Myocyte (in vitro differentiated cells): ENCODE data around the gene ATOH8. TPM values are rescaled to one million over a fixed set of nuclear protein-coding genes. Genes with fewer than 3 reads are reported as not detected.
"Not testable (repeated sequence)": the region's sequence is repeated elsewhere in the genome, so short reads cannot be mapped to it uniquely, and the experiment has no call there.

Experiments used
- DNase-seq: peaks from one replicate; pipeline ENCODE4 v3.0.0-alpha.2; 2012; ENCODE audit warnings: low read depth
- microRNA-seq: library from miRNA; unstranded; fragments of <30 nt; microRNA quantifications from one replicate; pipeline ENCODE4, GENCODE V29; 2016
- total RNA-seq: library from RNA; depleted of rRNA; stranded (reverse); fragments of >200 nt; gene quantifications from 2 replicates; pipeline ENCODE4 v1.2.3, GENCODE V29; 2014

ATOH8 gene
- total RNA-seq, 1 donor from 2014 or later, result 7.2 TPM

DNA sequence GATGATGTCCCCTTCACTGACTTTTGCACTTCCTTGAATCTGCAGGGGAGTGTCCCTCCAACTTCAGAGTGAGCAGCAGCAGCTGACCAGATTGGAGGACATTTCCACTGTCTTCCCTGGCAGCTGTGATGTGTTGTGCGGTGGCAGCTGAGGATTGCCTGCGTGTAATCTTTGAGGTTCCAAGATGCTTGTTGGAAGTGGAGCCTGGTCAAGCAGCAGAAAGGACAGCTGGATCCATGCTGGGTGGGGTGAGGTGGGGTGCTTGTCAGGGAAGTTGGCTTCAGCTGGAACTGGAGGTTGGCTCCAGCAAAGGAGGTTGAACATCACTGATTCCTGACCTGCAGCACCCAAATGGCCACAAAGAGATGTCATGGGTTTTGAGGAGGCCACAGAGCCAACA lies 70.2 kb downstream of the ATOH8 start:
- peak; percentile 86 for DNase-seq

DNA sequence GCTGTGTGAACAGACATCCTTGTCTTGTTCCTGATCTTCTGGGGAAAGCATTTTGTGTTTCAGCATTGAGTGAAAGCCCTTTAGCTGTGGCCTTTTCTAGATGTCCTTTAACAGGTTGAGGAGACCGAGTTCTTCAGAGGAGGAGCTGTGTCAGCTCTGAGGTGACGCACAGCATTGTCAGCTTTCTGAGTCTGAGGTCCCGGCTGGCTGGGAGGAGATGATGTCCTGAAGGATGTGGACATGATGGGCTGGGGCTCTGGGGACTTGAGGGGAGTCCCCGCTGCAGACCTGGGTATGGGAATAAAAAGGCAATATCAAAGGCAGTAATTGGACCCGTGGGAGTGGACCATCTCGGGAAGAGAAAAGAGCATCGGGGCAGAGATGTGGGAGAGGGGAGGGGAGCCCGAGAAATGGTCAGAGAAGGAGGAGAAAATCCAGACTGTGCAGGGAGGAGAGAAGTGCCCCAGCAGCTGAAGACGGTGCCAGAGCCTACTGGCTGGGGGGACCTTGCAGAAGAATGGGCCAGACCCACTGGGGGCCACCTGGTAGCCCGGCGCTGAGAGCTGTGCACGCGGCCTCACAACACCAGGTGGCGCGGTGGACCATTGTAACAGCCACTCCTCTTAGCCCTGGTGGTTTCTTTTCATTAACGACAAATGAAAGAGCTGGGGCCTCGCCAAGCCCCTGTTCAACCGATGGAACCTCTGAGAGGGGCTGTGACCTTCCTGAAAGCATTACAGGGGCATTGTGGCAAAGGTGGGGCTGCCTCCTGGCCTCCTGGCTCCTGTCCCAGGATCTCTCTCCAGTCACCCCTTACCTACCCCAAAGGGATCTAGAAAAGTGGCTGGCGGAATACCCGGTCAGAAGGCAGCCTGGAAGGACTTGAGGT lies 73.4 kb downstream of the ATOH8 start:
- DNase-seq, result peak; percentile 71

DNA sequence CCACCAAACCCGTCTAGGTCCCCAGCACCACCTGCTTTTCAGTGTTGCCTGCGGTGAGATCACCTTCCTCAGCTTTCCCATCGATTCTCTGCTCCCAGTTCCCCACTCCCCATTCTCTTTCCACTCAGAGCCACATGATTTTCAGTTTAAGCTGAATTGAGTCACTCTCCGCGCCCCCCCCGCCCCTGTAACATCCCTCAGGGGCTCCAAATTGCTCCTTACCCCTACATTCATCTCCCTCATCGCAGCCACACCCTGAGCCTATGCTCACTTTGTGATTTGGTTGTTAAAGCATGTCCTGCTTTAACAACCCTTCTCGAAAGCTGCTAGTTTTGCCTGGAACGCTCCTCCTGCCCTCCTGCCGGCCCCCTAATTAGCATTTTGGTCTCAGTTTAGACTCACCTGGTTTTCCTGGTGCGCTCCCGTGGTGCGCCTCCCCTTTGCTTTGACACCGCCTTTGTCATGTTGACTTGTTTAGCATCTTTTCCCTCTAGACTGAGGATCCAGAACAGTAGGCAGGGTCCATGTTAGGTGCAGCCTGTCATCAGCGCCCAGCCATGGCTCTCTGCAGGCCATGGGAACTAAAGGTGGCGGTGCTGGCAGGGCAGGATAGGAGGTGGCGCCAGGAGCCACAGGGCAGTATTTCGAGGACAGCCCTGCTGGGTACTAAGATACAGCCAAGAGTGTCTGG lies 74.2 kb downstream of the ATOH8 start:
- no peak for DNase-seq

GRCh38 chr2:85828725-85829124 lies 74.9 kb downstream of the ATOH8 start:
- DNase-seq, result no peak

GRCh38 chr2:85829394-85829793 lies 75.6 kb downstream of the ATOH8 start:
- DNase-seq, result not testable (repeated sequence)

DNA sequence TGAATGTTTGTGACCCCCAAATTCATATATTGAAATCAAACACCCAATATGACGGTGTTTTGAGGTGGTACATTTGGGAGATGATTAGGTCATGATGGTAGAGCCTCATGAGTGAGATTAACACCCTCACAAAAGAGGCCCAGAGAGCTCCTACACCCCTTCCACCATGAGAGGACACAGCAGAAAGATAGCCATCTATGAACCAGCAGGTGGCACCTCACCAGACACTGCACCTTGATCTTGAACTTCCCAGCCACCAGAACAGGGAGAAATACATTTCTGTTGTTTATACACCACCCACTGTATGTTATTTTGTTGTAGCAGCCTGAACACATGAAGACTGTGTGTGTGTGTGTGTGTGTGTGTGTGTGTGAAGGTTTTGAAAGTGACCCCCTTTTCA lies 76.9 kb downstream of the ATOH8 start:
- no peak for DNase-seq

DNA sequence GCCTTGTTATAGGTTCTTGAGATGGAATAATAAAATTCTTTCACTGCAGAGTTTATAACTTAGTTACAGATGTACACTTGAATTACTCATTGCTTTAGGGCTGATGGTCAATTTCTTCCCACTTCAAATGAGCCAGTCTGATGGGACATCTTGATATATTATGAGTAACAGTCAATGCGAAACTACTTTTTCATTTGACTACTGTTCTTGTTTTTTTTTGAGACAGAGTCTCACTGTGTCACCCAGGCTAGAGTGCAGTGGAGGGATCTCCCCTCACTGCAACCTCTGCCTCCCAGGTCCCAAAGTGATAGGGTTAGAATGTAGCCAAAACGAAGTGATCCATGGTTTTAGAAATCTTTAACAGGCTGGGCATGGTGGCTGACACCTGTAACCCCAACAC lies 77.9 kb downstream of the ATOH8 start:
- no peak for DNase-seq

DNA sequence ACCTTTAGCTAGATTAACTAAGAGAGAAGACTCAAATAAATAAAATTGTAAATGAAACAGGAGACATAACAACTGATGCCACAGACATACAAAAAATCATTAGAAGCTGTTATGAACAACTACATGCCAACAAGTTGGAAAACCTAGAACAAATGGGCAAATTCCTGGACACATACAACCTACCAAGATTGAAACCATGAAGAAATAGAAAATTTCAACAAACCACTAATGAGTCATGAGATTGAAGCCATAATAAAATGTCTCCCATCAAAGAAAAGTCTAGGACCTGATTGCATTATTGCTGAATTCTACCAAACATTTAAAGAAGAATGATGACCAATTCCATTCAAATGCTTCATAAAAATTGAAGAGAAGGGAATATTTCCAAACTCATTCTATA lies 80.7 kb downstream of the ATOH8 start:
- DNase-seq, result no peak

Small RNA genes lying within 50 kb of the gene (microRNA-seq; reads per million reads assigned to microRNA genes)
- gene MIR6071, result not detected

Other genes with a start within 250 kb of the ATOH8 start
- 211 and 302 TPM in 2 replicates for gene MAT2A, start 214.8 kb upstream of the ATOH8 start, total RNA-seq
- gene GGCX, start 192.5 kb upstream of the ATOH8 start, total RNA-seq, result 78.1 and 129 TPM in 2 replicates
- gene VAMP8, start 176.4 kb upstream of the ATOH8 start, total RNA-seq, result 9.5 and 9.8 TPM in 2 replicates
- 127 and 153 TPM in 2 replicates for gene VAMP5, start 169.6 kb upstream of the ATOH8 start, total RNA-seq
- gene RNF181, start 158.2 kb upstream of the ATOH8 start, total RNA-seq, result 174 and 313 TPM in 2 replicates
- gene TMEM150A, start 151.3 kb upstream of the ATOH8 start, total RNA-seq, result 22.7 and 24.9 TPM in 2 replicates
- 20.2 and 28.5 TPM in 2 replicates for gene C2orf68, start 141.9 kb upstream of the ATOH8 start, total RNA-seq
- 47.7 and 81.2 TPM in 2 replicates for gene USP39, start 137.8 kb upstream of the ATOH8 start, total RNA-seq
- not detected in 2 replicates for gene SFTPB, start 85.8 kb upstream of the ATOH8 start, total RNA-seq
- 1.4 TPM in 1 of 2 replicates, not detected in the other for gene GNLY, start 59.6 kb upstream of the ATOH8 start, total RNA-seq
- gene ST3GAL5, start 135.0 kb downstream of the ATOH8 start, total RNA-seq, result 46.9 and 68.8 TPM in 2 replicates